ENCODE results near the gene RAPGEF4. TPM values are rescaled to one million over a fixed set of nuclear protein-coding genes. Genes with fewer than 3 reads are reported as not detected.

Gene RAPGEF4
- total and polyA plus RNA-seq, 9 of the 15 experiments (the other 6 are each of a cell fraction or from before 2014, with no cell fraction given): 0.04 to 0.33 (median 0.13) TPM; not detected in 6

DNA sequence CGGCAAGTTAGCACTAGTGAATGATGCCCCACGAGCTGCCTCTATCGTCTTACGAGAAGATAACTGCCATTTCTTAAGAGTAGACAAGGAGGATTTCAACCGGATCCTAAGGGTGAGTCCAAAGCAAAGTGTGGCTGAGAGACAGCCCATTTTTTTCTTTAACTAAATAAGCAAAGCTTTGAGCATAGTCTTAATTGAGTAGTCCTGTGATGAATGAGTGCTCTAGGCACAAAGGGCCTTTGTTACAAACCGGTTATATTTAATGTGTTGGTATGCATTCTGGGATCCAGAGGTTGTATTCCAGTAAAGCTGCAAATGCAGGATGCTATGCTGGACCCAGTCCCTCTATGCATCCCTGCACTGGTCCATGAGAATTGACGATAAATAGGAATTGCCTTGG lies 253.1 kb downstream of the RAPGEF4 start:
- no TSS peak for BruUV-seq (replicated peaks)
- Histone ChIP-seq H3K9me1 (ENCODE audit: control insufficient read depth, insufficient read depth, low read length) (no peaks in the 10 kb centered on the region), H3K27ac (ENCODE audit: extremely low read depth, low read depth, low read length) (no peak overlapping the region), H3K9ac (ENCODE audit: insufficient read depth in 1 of 2, low read depth in 2 of 2, low read length in 2 of 2) (no peak overlapping the region), H4K20me1 (replicated peaks; ENCODE audit: control insufficient read depth, insufficient read depth, low read length) (no peaks in the 10 kb centered on the region), H3K4me1 (replicated peaks in 1 of 2; ENCODE audit: control insufficient read depth in 2 of 2, insufficient read depth in 2 of 2, low read length in 2 of 2) (no peaks in the 10 kb centered on the region), H3K9me3 (replicated peaks; ENCODE audit: control insufficient read depth, insufficient read depth, low read depth, low read length) (no peaks in the 10 kb centered on the region), H2AFZ (ENCODE audit: low read depth, low read length) (no peak overlapping the region), H3K27me3 (ENCODE audit: control insufficient read depth in 2 of 2, insufficient read depth in 2 of 2, low read length in 2 of 2) (peaks cover 8 to 25% of the 10 kb centered on the region in 2 experiments), H3K4me2 (ENCODE audit: insufficient read depth, low read length) (no peak overlapping the region), H3K4me3 (no peak overlapping the region), H3K79me2 (ENCODE audit: control insufficient read depth, insufficient read depth, low read length) (no peaks in the 10 kb centered on the region), H3K36me3 (ENCODE audit: control insufficient read depth, insufficient read depth, low read length) (no peaks in the 10 kb centered on the region)
- ChIA-PET POLR2A (no interaction called here), CTCF (ENCODE audit: low intra/inter-chr PET ratio) (no interaction called here)
- in situ Hi-C loops (cut with MboI): no loop called here
- DNase-seq (ENCODE audit: extremely low read depth in 1 of 4, low spot score in 3 of 4) (no peak), FAIRE-seq (no peak), ATAC-seq (no peak)
- intact Hi-C loops (cut with micrococcal nuclease): no loop called here
- WGBS (ENCODE audit: insufficient coverage, low coverage, missing lambda C conversion rate): under 1% methylated on average over 7 of the region's 7 CpGs
- TF ChIP-seq ZNF444 (CRISPR knock-in tag; IDR thresholded peaks at IDR 0.05): no peak
- TF ChIP-seq, protein P1, sequence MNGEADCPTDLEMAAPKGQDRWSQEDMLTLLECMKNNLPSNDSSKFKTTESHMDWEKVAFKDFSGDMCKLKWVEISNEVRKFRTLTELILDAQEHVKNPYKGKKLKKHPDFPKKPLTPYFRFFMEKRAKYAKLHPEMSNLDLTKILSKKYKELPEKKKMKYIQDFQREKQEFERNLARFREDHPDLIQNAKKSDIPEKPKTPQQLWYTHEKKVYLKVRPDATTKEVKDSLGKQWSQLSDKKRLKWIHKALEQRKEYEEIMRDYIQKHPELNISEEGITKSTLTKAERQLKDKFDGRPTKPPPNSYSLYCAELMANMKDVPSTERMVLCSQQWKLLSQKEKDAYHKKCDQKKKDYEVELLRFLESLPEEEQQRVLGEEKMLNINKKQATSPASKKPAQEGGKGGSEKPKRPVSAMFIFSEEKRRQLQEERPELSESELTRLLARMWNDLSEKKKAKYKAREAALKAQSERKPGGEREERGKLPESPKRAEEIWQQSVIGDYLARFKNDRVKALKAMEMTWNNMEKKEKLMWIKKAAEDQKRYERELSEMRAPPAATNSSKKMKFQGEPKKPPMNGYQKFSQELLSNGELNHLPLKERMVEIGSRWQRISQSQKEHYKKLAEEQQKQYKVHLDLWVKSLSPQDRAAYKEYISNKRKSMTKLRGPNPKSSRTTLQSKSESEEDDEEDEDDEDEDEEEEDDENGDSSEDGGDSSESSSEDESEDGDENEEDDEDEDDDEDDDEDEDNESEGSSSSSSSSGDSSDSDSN (IDR thresholded peaks at IDR 0.05; ENCODE audit: borderline replicate concordance in 1 of 2, low read depth in 2 of 2, low read length in 2 of 2): no peak
- TF ChIP-seq EP400 (IDR thresholded peaks at IDR 0.05): no peak
- TF ChIP-seq NR2C2 (CRISPR knock-in tag; IDR thresholded peaks at IDR 0.05): no peak
- no peak for TF ChIP-seq NR2C2 (tag; IDR thresholded peaks at IDR 0.05)
- TF ChIP-seq, protein P2, sequence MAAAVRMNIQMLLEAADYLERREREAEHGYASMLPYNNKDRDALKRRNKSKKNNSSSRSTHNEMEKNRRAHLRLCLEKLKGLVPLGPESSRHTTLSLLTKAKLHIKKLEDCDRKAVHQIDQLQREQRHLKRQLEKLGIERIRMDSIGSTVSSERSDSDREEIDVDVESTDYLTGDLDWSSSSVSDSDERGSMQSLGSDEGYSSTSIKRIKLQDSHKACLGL (CRISPR knock-in tag; IDR thresholded peaks at IDR 0.05; ENCODE audit: borderline replicate concordance, poor library complexity, severe bottlenecking): no peak
- TF ChIP-seq ZNF165 (CRISPR knock-in tag; IDR thresholded peaks at IDR 0.05; ENCODE audit: borderline replicate concordance): no peak
- no peak for TF ChIP-seq NCOA6 (IDR thresholded peaks at IDR 0.05)
- TF ChIP-seq, protein P3, sequence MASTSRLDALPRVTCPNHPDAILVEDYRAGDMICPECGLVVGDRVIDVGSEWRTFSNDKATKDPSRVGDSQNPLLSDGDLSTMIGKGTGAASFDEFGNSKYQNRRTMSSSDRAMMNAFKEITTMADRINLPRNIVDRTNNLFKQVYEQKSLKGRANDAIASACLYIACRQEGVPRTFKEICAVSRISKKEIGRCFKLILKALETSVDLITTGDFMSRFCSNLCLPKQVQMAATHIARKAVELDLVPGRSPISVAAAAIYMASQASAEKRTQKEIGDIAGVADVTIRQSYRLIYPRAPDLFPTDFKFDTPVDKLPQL (IDR thresholded peaks at IDR 0.05; ENCODE audit: extremely low read depth, insufficient read length): no peak

Data from K562 (cell line).